Gastrocnemius medialis (tissue), 4 donors: ENCODE measurements around the gene PILRB. TPM values are rescaled to one million over a fixed set of nuclear protein-coding genes. Genes with fewer than 3 reads are reported as not detected.
"Not testable (repeated sequence)": the region's sequence is repeated elsewhere in the genome, so short reads cannot be mapped to it uniquely, and the experiment has no call there.

Experiments used
- ATAC-seq, 2 donors: fragments of 150-250 bp; one replicate each; pipeline ENCODE4 v1.9.1; 2016
- DNase-seq, 2 donors: peaks; one replicate each; pipeline ENCODE4 v3.0.0-alpha.2; 2019
- H3K27ac ChIP-seq, 4 donors: fragments of 200-600 bp; sonication (generic); 1 replicate in 1 of 4; 2 replicates in 3 of 4; pipeline ENCODE4 v1.5.1; 2016 to 2018; ENCODE audit warnings: mild to moderate bottlenecking in 2 of 4, moderate library complexity in 1 of 4
- H3K27me3 ChIP-seq, 3 donors: fragments of 200-600 bp; sonication (generic) in 2 of 3; 1 replicate in 1 of 3; 2 replicates in 2 of 3; pipeline versions ENCODE4 v1.5.1 to v1.6.0; 2016 to 2019; ENCODE audit warnings: mild to moderate bottlenecking in 1 of 3, moderate library complexity in 1 of 3
- H3K36me3 ChIP-seq, 2 donors: fragments of 200-600 bp; sonication (generic) in 1 of 2; one replicate each; pipeline ENCODE4 v1.5.1; 2017 to 2018
- H3K4me1 ChIP-seq, 2 donors: fragments of 200-600 bp; sonication (generic) in 1 of 2; one replicate each; pipeline ENCODE4 v1.5.1; 2016 to 2017; ENCODE audit warnings: mild to moderate bottlenecking in 2 of 2
- H3K4me3 ChIP-seq, 4 donors: fragments of 200-600 bp; sonication (generic) in 3 of 4; 1 replicate in 1 of 4; 2 replicates in 3 of 4; pipeline ENCODE4 v1.5.1; 2016 to 2019; ENCODE audit warnings: mild to moderate bottlenecking in 2 of 4
- H3K9me3 ChIP-seq, 3 donors: fragments of 200-600 bp; sonication (generic) in 2 of 3; 1 replicate in 1 of 3; 2 replicates in 2 of 3; pipeline ENCODE4 v1.5.1; 2016 to 2019
- CTCF ChIP-seq, 5 experiments: fragments of 450-650 bp in 3 of 5; fragments of 200-600 bp in 2 of 5; sonication (generic) in 2 of 5; IDR thresholded peaks in 4 of 5; conservative IDR thresholded peaks in 1 of 5; 1 replicate in 4 of 5; 2 replicates in 1 of 5; pipeline ENCODE4 v1.5.1; 2016 to 2019; ENCODE audit warnings: antibody characterized with exemption in 5 of 5, mild to moderate bottlenecking in 3 of 5, moderate library complexity in 3 of 5
- POLR2A ChIP-seq, 2 donors: fragments of 450-650 bp; IDR thresholded peaks; one replicate each; pipeline ENCODE4 v1.6.1; 2017; ENCODE audit warnings: antibody characterized with exemption in 2 of 2, mild to moderate bottlenecking in 2 of 2, moderate library complexity in 2 of 2
- in situ Hi-C, 4 donors: fragments of 200-750 bp; cut with MboI; loops; one replicate each; pipeline versions ENCODE4 v1.15.0 to v1.8.0; 2017; ENCODE audit warnings: low sequenced_read_pairs in 4 of 4
- intact Hi-C: fragments of 100-400 bp; cut with DNase I; formaldehyde crosslinking; loops from one replicate; pipeline ENCODE4 v1.15.1; 2023; ENCODE audit warnings: low total_unique reads
- total RNA-seq, 4 donors: library from RNA; depleted of rRNA; stranded (reverse); fragments of >200 nt; gene quantifications; one replicate each; pipeline versions ENCODE4 v1.1.0 to v1.2.3, GENCODE V29; 2016

The PILRB gene
- 10 to 100 TPM; 11.8 to 32.4 (median 20.8) TPM for total RNA-seq

GRCh38 chr7:100358027-100358856 lies at the start of gene PILRB:
PILRB (plus strand) TSS chr7:100358117; CDS start chr7:100358303, 186 bp downstream.
- H3K27ac ChIP-seq: no peak within 1 kb of the TSS
- H3K9me3 ChIP-seq: no peaks in the 10 kb centered on the region
- in situ Hi-C loops: no loop called here
- H3K27me3 ChIP-seq: no peaks in the 10 kb centered on the region
- H3K4me3 ChIP-seq: no peak within 1 kb of the TSS
- H3K36me3 ChIP-seq: peaks cover 0 to 100% of the 10 kb centered on the region in 2 donors
- no peaks in the 10 kb centered on the region for H3K4me1 ChIP-seq
- TF ChIP-seq CTCF (IDR thresholded peaks at IDR 0.05 in 4 of 5, conservative IDR thresholded peaks at IDR 0.05 in 1 of 5): no peak
- no peak for TF ChIP-seq POLR2A (IDR thresholded peaks at IDR 0.05)
- ATAC-seq (no peak), DNase-seq (no peak)
- intact Hi-C loops: no loop called here

GRCh38 chr7:100318329-100318728 lies 39.6 kb upstream of the PILRB start:
- H3K4me3 ChIP-seq, H3K27me3 ChIP-seq, H3K36me3 ChIP-seq, intact Hi-C loops, H3K27ac ChIP-seq, H3K4me1 ChIP-seq, ATAC-seq, DNase-seq, in situ Hi-C loops, H3K9me3 ChIP-seq: not testable (repeated sequence)

GRCh38 chr7:100321648-100322047 lies 36.3 kb upstream of the PILRB start:
- DNase-seq, in situ Hi-C loops, H3K36me3 ChIP-seq, intact Hi-C loops, H3K27me3 ChIP-seq, H3K27ac ChIP-seq, H3K4me3 ChIP-seq, ATAC-seq, H3K9me3 ChIP-seq, H3K4me1 ChIP-seq: not testable (repeated sequence)

- DNase-seq, H3K27me3 ChIP-seq, intact Hi-C loops, H3K9me3 ChIP-seq, H3K4me1 ChIP-seq, H3K36me3 ChIP-seq, H3K27ac ChIP-seq, H3K4me3 ChIP-seq, ATAC-seq, in situ Hi-C loops: not testable (repeated sequence)
These were observed 33.7 kb upstream of the PILRB start for GRCh38 chr7:100324194-100324593.

- intact Hi-C loops, H3K36me3 ChIP-seq: not testable (repeated sequence)
These were observed 32.2 kb upstream of the PILRB start for GRCh38 chr7:100325671-100326070.

GRCh38 chr7:100326914-100327313 lies 31.0 kb upstream of the PILRB start:
- in situ Hi-C loops: loop anchor here in 2 of 4 donors (25.0 kb wide), 2 partner anchors 165 to 190 kb away; partner anchors contain the start of genes GAL3ST4 (in 1 of the 2), LAMTOR4 (in 1 of the 2), MBLAC1 (in 1 of the 2) and TRAPPC14 (in 1 of the 2)
- H3K4me3 ChIP-seq, H3K27me3 ChIP-seq, intact Hi-C loops, ATAC-seq, H3K4me1 ChIP-seq, H3K27ac ChIP-seq, DNase-seq, H3K9me3 ChIP-seq, H3K36me3 ChIP-seq: not testable (repeated sequence)

More at GRCh38 chr7:100325671-100326070, 32.2 kb upstream of the PILRB start:
- H3K4me1 ChIP-seq, ATAC-seq, H3K9me3 ChIP-seq, H3K27ac ChIP-seq, H3K27me3 ChIP-seq, H3K4me3 ChIP-seq, DNase-seq: not testable (repeated sequence)
- in situ Hi-C loops: loop anchor here in 2 of 4 donors (25.0 kb wide), 2 partner anchors 163 to 188 kb away; partner anchors contain the start of genes GAL3ST4 (in 1 of the 2), LAMTOR4 (in 1 of the 2), MBLAC1 (in 1 of the 2) and TRAPPC14 (in 1 of the 2)
